ENCODE data around the gene PGA4. TPM values are rescaled to one million over a fixed set of nuclear protein-coding genes. Genes with fewer than 3 reads are reported as not detected.
"Not testable (repeated sequence)": the region's sequence is repeated elsewhere in the genome, so short reads cannot be mapped to it uniquely, and the experiment has no call there.

The PGA4 gene
- not detected in 2 replicates for total RNA-seq

DNA sequence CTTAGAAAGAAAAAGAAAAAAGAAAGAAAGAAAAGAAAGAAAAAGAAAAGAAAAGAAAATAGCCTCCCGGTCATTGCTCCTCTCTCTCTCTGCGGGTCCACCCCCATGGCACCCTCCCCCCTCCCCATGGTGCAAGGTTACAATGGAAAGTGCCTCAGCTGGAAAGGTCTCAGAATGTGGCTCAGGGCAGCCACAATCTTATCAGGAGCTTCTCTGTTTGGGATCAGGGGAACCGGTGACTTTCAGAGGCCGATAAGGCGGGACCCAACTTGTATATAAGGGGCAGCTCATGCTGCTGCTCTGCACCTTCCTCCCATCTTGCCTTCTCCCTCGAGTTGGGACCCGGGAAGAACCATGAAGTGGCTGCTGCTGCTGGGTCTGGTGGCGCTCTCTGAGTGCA, at the start of gene PGA4:
Gene PGA4 (plus strand): TSS at position 301 of the 400 bp plus-strand sequence. CDS start 54 bp downstream, at position 355.
- DNase-seq (ENCODE audit: extremely low read depth, low read depth, low spot score), result not testable (repeated sequence)

DNA sequence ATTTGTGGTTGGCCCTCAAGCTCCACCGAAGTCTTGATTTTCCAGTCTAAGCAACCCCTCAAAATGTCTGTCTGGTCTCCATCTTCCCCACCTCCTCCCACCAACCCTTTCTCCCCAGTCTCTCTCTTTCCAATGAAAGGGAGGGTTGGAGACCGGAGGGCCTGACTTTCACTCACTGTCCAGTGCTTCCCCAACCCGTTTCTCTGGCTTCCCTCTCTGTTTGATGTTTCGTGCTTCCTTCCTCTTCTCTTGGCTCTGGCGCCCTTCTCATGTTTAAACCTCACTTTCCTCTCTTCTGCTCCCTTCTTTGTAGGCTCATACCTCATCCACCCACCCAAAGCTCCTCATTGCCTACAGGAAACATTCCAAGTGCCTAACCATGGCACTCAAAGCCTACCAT, 49.8 kb upstream of the PGA4 start:
- DNase-seq (ENCODE audit: extremely low read depth, low read depth, low spot score), result no peak

DNA sequence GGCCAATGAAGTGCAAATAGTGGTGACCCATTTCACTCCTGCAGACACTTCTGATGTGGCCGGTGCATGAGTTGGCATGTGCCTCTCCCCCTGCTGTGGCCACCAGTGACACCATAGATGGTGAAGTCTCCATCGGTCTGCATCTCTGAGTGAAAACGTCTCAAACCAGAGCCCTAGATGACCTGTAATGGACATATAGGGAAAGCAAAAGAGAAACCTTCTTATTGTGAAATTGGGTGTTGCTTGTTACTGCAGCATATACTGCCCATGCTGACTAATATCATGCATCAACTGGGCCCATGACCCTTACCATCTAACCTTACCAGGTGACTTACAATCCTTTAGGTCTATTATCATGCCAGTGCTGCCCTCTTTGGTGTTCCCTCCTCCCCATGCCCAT, 49.3 kb upstream of the PGA4 start:
- DNase-seq (ENCODE audit: extremely low read depth, low read depth, low spot score), result no peak

DNA sequence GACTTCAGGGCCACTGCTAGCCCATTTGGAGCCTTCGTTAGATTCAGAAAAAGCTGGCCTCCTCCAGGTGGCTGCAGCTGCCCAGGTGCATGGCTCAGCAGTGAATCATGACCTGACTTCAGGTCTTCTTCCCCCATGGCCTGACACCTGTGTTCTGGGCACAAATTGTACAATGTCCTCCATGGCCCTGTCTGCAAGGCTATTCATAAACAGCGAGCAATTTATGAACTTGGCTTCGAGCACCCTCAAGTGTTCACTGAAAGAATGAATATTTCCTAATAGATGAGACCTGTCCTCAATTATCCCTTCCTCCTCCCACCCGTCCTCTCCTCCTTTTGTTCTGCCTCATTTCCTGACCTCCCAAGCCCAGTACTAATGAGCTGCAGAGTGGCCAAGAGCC, 48.7 kb upstream of the PGA4 start:
- no peak for DNase-seq (ENCODE audit: extremely low read depth, low read depth, low spot score)

DNA sequence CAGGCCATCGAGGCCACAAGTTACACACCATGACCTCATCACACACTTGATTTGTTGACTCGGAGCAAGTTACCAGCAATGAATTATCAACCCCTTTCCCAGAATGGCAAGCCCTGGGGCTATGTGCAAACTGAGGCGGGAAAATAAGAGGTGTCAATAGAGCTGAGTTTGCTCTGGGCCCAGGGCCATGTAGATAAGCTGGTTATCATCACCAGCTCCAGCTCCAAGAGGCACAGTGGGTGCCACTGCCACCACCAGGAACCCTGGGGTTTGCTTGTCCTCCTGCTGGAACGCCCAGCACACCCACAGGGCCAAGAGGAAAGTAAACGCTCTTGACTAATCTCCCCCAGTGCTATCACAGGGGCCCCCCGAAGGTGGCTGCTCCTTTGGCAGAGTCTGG, 47.9 kb upstream of the PGA4 start:
- DNase-seq (ENCODE audit: extremely low read depth, low read depth, low spot score), result no peak

DNA sequence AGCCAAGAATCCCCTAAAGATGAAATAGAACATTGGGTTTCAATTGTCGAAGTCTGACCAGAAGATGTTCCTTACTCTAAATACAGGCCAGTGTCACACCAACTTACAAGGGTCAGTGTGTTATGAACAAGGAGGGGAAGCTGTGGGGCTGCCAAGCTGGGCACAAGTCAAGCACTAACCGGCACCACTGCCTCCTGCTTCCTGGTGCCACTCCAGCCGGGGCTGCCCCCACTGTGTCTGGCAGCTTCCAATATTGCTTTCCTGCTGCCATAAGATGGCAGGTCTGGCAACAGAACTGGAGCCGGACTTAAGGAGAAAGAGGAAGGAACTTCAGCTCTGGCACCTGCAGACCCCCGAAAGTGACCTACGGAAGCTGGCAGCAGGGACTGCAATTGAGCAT, 47.2 kb upstream of the PGA4 start:
- no peak for DNase-seq (ENCODE audit: extremely low read depth, low read depth, low spot score)

DNA sequence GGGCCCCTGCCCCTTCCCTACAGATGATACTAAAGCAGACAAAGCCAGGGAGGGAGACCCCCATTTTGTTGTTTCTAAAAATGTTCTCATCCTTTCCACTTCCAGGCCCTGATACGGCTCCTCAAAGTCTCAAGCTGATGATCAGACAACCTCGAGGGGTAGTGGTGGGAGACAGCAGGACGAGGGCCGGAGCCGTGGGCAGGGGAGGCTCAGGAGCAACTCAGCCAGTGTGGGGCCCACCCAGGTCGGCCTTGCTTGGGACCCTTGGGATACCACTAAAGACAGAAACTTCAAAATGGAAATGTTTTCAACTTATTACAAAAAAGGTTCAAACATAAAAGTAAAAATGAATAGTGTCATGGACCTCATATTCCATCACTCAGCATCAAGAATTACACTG, 45.7 kb upstream of the PGA4 start:
- no peak for DNase-seq (ENCODE audit: extremely low read depth, low read depth, low spot score)

DNA sequence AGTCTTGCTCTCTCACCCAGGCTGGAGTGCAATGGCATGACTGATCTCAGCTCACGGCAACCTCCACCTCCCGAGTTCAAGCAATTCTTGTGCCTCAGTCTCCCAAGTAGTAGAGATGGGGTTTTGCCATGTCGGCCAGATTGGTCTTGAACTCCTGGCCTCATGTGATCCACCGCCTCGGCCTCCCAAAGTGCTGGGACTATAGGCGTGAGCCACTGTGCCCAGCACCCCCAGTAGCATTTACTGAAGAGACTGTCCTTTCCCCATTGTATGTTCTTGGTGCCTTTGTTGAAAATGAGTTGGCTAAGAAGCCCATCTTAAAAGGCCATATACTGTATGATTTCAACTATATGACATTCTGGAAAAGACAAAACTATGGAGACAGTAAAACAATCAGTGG, 41.9 kb upstream of the PGA4 start:
- not testable (repeated sequence) for DNase-seq (ENCODE audit: extremely low read depth, low read depth, low spot score)

DNA sequence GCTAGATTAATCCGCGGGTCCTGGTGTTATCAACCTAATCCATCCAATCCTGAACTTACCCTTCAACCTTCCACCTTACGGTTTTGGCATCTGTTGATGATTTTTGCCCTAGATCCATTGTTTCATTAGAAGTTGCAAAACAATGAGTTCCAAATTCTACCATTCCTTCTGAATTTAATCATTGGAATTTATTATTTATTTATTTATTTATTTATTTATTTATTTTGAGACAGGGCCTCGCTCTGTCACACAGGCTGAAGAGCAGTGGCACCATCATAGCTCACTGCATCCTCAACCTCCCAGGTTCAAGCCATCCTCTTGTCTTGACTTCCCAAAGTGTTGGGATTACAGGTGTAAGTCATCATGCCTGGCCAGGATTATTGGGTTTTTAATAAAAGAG, 40.7 kb upstream of the PGA4 start:
- DNase-seq (ENCODE audit: extremely low read depth, low read depth, low spot score), result no peak

DNA sequence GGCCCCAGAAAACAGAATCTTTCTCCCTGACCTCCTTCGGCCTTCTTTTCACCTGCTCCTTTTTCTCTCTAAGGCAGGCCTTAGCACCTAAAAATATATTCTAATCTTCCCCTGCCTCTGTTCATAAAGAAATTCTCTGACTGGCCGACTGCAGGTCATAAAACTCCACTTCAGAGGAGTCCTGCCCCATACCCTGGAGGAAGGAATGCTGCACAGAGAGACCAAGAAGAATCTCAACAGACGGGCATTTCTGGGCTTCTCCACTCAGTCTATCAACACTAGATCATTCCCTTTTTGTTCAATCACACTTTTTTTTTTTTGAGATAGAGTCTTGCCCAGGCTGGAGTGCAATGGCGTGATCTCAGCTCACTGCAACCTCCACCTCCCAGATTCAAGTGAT, 38.5 kb upstream of the PGA4 start:
- no peak for DNase-seq (ENCODE audit: extremely low read depth, low read depth, low spot score)

DNA sequence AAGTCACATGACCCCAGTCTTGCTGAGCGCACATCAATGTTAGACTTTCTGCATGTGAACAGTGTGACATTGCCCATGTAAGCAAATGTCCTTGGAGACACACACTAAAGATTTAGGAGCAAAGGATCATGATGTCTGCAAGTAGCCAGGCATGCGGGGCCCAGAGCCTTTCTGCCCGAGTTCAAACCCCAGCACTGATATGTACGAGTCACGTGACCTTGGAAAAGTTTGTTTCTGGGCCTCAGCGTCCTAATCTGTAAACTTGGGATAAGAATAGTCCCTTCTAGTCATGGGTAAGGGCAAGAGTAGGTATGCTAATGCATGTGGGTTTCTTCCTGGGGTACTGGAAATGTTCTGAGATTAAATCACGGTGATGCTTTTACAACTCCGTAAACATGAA, 35.6 kb upstream of the PGA4 start:
- no peak for DNase-seq (ENCODE audit: extremely low read depth, low read depth, low spot score)

DNA sequence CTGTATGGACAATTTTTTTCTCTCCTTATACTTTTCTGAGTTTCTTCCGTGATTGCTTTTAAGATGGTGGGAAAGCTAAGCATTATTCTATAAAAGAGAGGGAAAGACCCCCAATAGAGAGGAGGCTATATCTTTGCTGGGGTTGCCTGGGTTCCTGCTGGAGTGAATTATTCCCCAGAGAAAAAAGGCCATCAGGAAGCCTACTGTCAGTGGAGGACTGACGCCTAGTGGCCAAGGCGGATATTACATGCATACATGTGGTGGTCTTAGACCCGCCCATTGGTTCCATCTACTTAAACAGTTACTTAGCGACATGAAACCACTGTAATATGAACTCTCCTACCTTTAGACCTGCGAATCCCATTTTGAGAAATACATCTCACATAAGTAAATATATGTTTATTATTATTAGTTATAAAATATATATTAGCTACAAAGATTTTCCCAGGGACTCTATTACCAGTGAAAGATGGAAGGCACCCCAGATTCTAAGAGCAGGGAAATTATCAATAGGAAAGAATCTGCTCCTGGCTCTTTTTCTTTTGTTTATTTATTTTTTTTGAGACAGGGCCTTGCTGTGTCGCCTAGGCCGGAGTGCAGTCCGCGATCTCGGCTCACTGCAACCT, 34.5 kb upstream of the PGA4 start:
- peak; percentile 48 for DNase-seq (ENCODE audit: extremely low read depth, low read depth, low spot score)

DNA sequence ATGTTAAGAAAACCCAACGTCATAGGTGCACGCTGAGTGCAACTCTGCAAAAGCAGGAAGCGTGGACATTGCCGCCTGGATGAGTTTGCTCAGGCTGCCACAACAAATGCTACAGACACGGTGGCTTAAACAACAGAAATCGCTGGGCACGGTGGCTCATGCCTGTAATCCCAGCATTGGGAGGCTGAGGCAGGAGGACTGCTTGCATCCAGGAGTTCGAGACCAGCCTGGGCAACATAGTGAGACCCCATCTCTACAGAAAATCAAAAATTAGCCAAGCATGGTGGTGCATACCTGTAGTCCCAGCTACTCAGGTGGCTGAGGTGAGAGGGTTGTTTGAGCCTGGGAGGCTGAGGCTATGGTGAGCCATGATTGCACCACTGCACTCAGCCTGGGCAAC, 32.2 kb upstream of the PGA4 start:
- DNase-seq (ENCODE audit: extremely low read depth, low read depth, low spot score), result no peak

DNA sequence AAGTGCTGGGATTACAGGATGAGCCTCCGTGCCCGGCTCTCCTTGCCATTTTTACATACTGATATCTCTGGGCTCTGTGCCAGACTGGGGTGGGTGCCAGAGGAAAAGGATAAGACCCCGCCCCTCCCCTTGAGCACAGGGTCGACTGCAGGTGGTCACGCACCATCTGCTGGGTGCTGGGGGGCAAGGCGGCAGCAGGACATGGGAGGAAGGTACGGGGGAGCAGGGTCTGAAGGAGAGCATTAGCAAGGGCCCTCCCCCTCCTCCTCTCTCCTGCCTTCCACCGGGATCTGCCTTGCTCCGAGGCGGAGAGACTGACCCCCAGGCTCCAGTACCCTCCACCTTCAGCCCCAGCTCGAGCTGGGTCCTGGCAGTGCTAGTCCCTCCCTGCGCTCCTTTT, 28.6 kb upstream of the PGA4 start:
- DNase-seq (ENCODE audit: extremely low read depth, low read depth, low spot score), result no peak

DNA sequence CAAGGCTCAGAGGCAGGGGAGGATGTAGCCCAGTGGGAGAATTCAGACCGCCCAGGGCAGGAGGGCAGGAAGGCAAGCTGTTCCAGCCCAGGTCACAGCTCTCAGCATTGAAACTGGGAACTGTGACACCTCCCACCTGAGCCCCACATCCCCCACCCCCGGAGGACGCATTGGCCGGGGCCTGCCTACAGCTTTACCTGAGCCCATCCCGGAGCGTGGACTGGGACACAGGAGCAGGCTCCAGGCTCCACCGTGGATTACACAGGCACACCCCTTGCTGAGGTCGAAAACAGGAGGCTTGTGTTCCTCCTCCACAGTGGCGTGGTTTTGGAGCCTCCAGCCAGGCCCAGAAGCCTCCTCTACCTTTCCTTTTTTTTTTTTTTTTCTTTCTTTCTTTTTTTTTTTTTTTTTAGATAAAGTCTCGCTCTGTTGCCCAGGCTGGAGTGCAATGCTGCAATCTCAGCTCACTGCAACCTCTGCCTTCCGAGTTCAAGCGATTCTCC, 27.9 kb upstream of the PGA4 start:
- DNase-seq (ENCODE audit: extremely low read depth, low read depth, low spot score), result no peak

DNA sequence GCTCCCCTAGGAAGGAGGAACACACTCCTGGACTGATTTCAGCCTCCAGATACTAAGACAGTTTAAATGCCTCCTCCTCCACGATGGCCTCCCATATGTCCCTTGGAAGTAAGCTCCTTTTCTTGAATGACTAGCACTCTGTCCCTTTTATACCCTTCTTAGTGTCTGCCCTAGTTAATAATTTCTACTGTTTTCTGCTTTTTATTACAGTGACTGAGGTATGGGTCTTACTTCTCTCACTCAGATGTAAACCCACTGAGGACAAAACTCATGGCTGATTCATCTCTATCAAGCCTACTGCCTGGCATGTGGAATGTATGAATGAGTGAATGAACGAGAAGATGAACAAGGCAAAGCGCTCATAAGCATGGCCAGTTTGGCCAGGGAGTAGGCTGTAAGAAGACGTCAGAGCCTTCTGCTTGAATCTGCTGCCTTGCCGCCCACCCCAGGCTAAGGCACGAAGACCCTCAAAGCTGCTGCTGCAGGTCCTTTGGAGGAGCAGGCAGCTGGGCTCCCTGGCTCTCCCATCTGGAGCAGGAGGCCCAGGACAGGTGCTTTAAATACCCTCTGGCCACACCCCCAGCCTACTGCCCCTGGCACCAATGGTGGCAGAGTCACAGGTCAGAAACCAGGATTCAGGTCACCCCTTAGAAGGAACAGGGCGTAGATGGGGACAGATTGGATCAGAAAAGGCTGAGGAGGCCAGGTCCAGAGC, 27.0 kb upstream of the PGA4 start:
- no peak for DNase-seq (ENCODE audit: extremely low read depth, low read depth, low spot score)

DNA sequence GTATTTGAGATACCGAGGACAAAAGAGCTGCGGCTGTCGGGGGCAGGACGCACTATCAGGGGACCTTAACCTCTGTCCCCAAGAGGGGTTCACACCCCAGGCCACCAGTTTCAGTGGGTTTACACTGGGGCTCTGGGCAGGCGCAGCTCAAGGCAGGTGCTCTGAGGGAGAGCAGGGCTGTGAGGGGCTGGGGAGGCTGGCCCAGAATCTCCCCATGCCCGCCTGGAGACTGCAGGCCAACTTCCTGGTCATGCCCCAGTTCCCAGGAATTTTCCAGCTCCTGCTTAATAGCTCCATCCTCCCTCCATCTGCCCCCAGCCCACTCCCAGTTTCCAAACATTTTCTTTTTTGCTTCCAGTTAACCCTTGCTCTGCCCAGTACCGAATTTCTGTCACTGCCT, 26.4 kb upstream of the PGA4 start:
- no peak for DNase-seq (ENCODE audit: extremely low read depth, low read depth, low spot score)

DNA sequence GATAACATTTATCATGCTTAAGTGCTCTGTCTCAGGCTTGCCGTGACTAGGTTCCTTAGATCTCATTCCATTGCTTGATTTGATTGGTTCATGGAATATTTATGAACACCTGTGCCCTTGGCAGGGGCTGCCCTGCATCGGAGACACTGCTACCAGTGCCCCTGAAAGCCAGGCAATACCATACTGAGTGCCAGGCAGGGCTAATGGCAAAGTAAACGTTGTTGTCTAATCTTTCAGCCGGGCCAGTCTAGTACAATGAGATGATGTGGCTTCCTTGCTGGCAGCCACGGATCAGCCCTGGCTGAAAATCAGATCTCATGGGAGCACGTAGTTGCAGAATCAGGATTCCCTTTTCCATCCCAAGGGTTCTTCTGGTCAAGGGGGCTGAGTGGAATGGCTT, 23.8 kb upstream of the PGA4 start:
- no peak for DNase-seq (ENCODE audit: extremely low read depth, low read depth, low spot score)

DNA sequence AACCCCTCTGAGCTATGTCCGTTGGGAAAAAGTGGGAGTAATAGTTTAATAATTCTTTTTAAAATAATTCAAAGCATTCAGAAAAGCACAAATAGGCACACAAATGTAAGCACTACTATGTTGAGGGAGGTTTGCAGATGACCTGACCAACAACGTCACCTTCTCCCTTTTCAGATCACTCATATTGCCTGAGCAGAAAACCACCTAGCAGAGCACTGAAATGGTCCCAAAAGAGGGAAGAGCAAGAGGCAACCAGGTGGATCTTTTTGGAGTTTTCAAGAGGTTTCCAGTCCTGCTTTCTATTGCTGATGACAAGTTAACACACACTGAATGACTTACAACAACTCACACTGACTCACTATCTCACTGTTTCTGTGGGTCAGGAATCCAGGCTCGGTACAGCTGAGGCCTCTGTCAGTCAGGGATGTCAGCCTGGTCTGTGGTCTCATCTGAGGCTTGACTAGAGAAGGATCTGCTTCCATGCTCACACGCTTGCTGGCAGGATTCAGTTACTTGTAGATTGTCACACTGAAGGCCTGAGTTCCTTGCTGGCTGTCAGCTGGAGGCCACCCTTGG, 23.1 kb upstream of the PGA4 start:
- DNase-seq (ENCODE audit: extremely low read depth, low read depth, low spot score), result no peak

DNA sequence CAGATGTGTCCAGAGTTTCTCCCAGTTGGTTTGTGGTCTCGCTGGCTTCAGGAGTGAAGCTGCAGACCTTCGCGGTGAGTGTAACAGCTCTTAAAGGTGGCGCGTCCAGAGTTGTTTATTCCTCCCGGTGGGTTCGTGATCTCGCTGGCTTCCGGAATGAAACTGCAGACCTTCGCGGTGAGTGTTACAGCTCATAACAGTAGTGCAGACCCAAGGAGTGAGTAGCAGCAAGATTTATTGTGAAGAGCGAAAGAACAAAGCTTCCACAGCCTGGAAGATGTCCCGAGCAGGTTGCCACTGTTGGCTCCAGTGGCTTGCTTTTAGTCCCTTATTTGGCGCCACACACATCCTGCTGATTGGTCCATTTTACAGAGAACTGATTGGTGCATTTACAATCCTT, 20.7 kb upstream of the PGA4 start:
- no peak for DNase-seq (ENCODE audit: extremely low read depth, low read depth, low spot score)

DNA sequence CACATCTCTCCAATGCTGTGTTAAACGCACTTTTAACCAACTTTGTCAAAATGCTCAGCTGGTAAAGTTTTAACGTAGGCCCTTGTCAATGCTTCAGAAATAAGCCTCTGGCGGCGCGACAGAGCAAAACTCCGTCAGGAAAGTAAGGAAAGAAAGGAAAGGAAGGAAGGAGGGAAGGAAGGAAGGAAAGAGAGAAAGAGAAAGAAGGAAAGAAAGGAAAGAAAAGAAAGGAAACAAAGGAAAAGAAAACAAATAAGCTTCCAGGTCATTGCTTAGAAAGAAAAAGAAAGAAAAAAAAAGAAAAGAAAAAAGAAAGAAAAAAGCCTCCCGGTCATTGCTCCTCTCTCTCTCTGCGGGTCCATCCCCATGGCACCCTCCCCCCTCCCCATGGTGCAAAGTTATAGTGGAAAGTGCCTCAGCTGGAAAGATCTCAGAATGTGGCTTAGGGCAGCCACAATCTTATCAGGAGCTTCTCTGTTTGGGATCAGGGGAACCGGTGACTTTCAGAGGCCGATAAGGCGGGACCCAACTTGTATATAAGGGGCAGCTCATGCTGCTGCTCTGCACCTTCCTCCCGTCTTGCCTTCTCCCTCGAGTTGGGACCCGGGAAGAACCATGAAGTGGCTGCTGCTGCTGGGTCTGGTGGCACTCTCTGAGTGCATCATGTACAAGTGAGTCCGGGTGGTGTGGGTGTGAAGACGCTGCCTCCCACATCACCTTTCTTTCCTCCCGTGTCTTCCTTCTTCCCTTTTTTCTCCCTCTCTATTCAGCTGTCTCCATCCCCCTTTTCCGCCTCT, 19.0 kb upstream of the PGA4 start, which contains the start of gene PGA3:
Gene PGA3 (plus strand): TSS at position 566 of the 797 bp plus-strand sequence. CDS start 50 bp downstream, at position 616.
- not testable (repeated sequence) for DNase-seq (ENCODE audit: extremely low read depth, low read depth, low spot score)

Data from glomerular endothelial cell (primary cell).